Measurements from ENCODE around the gene STK38L. TPM values are rescaled to one million over a fixed set of nuclear protein-coding genes. Genes with fewer than 3 reads are reported as not detected.

STK38L gene
- 38.0 and 48.4 TPM in 2 replicates for total RNA-seq

DNA sequence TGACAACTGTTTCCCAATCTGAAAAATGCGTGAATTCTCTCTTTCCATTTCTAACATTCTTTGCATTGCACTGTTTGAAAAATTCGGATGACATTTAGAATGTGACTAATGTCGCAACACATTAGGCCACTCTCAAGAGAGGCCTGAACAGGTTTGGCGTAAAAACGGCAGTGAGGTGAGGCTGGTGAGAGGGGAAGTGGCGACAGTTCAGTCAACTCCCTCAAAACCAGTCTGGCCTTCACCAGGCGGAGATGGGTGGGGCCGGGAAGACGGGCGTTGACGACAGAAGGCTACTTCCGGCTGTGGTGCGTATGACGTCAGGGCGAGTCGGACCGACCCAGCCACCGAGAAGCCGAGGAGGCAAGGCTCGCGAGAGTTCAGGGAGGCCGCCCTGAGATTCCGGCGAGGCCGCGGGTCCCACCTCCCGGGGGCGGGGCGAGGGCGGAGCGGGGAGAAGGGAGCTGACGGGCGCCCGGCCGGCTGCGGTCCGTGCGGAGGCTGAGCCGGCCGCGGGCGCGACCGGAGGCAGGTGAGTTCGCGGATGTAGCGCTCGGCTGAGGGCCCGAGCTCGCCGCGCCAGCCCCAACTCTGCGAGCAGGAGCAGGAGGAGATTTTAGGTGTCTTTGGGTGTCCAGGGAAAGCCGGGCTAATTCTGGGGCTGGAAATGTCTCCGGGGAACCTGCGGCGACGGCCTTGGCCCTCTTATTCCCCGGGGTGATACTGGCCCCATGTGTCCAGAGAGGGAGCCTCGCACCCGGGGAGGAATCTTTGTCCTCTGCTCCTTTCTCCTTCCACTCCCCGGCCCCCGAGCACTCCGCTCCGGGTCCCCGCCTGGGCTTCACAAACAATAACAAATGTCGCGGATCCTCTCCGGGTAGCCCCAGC, at the start of gene STK38L:
TSS of gene STK38L (plus strand) at position 483 of the 885 bp plus-strand sequence. CDS start 53,435 bp downstream, outside the sequence.

DNA sequence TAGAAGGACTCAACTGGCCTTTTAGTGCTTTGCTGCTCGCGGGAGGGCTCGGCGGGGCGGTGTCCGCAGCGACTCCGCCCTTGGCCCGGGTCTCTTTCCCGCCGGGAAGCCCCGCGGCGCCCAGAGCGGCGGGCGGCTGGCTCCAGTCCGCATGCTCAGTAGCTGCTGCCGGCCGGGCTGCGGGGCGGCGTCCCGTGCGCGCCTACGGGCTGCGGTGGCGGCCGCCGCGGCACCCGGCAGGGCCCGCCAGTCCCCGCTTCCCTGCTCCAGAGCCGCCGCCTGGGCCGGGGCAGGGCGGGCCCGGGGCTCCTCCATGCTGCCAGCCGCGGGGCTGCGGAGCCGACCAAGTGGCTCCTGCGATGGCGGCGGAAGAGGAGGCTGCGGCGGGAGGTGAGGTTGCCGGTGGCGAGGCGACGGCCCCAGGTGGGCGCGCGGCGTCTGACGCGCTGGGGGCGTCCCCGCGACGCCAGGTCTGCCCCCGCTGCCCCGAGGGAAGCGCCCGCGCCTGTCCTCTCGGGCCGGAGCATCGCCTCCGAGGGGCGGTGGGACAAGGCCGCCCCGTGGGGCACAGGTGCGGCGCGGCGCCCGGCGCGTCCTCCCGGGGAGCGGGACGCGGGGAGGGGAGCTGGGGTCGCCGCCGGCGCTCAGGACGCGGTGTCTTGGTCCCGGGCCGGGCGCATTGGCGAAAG, 88.8 kb downstream of the STK38L start, which contains the start of gene BMAL2:
TSS of gene BMAL2 (plus strand) at position 123 of the 689 bp plus-strand sequence. CDS start at position 360, 237 bp downstream.

Other genes with a start within 250 kb of the STK38L start
- gene TM7SF3, start 229.9 kb upstream of the STK38L start, total RNA-seq = 135 and 143 TPM in 2 replicates
- 42.9 and 49.1 TPM in 2 replicates for gene MED21, start 221.7 kb upstream of the STK38L start, total RNA-seq
- not detected in 2 replicates for gene C12orf71, start 161.7 kb upstream of the STK38L start, total RNA-seq
- 22.8 and 54.1 TPM in 2 replicates for gene BMAL2, start 88.5 kb downstream of the STK38L start, total RNA-seq
- 0.40 TPM in 1 of 2 replicates, not detected in the other for gene SMCO2, start 202.4 kb downstream of the STK38L start, total RNA-seq

All from smooth muscle cell of the pulmonary artery (primary cell).